OCI-LY3 (cell line): ENCODE measurements around the gene DST.

Experiments used
- H2AFZ ChIP-seq: fragments of 200-600, 300-600 bp; shearing (Covaris generic); 2 replicates; pipeline ENCODE4 v1.6.0; 2014; ENCODE audit warnings: antibody characterized with exemption, low read depth, low read length
- H3K27ac ChIP-seq: fragments of 200-600, 300-600 bp; sonication (generic); 2 replicates; pipeline ENCODE4 v1.5.1; 2014; ENCODE audit warnings: mild to moderate bottlenecking, low read length, moderate library complexity, mixed read lengths
- H3K27me3 ChIP-seq: fragments of 200-600, 300-600 bp; sonication (generic); 2 replicates; pipeline ENCODE4 v1.6.1; 2014; ENCODE audit warnings: low read depth, low read length, mixed read lengths
- H3K36me3 ChIP-seq: fragments of 200-600, 300-600 bp; sonication (generic); replicated peaks from 2 replicates; pipeline ENCODE3; 2014; ENCODE audit warnings: low read depth, low read length, mixed read lengths
- H3K4me1 ChIP-seq: fragments of 300-600, 200-600 bp; sonication (generic); 2 replicates; pipeline ENCODE4 v1.6.1; 2014; ENCODE audit warnings: low read length, mixed read lengths
- H3K4me2 ChIP-seq: fragments of 200-600, 300-600 bp; sonication (generic); 2 replicates; pipeline ENCODE4 v1.6.1; 2014; ENCODE audit warnings: low read length, mixed read lengths
- H3K4me3 ChIP-seq: fragments of 300-600, 200-600 bp; sonication (generic); 2 replicates; pipeline ENCODE4 v1.5.1; 2014; ENCODE audit warnings: antibody characterized with exemption, mild to moderate bottlenecking, low read length, moderate library complexity
- H3K79me2 ChIP-seq: fragments of 300-600, 200-600 bp; shearing (Covaris generic); 2 replicates; pipeline ENCODE4 v1.6.1; 2014; ENCODE audit warnings: mild to moderate bottlenecking, low read length, mixed read lengths
- H3K9ac ChIP-seq: fragments of 300-600, 200-600 bp; shearing (Covaris generic); 2 replicates; pipeline ENCODE4 v1.6.0; 2014; ENCODE audit warnings: mild to moderate bottlenecking, low read length, moderate library complexity
- H3K9me3 ChIP-seq: fragments of 200-600, 300-600 bp; shearing (Covaris generic); 2 replicates; pipeline ENCODE4 v1.6.1; 2014; ENCODE audit warnings: low read length, mixed read lengths; ENCODE audit not compliant: insufficient read depth
- H4K20me1 ChIP-seq: fragments of 200-600, 300-600 bp; sonication (generic); 2 replicates; pipeline ENCODE4 v1.6.1; 2016; ENCODE audit warnings: low read length, mixed read lengths; ENCODE audit not compliant: insufficient read depth
- EZH2phosphoT487 ChIP-seq: fragments of 200-600 bp; shearing (Covaris generic); IDR thresholded peaks from 2 replicates; pipeline ENCODE4 v1.6.1; 2018; ENCODE audit warnings: antibody characterized with exemption, mixed run types, low read depth
- TF ChIP-seq, protein P1 (sequence below): fragments of 200-600, 300-600 bp; sonication (generic); IDR thresholded peaks from 2 replicates; pipeline ENCODE4 v1.5.1; 2014; ENCODE audit warnings: antibody characterized with exemption, low read length, low read depth

Gene DST

DNA sequence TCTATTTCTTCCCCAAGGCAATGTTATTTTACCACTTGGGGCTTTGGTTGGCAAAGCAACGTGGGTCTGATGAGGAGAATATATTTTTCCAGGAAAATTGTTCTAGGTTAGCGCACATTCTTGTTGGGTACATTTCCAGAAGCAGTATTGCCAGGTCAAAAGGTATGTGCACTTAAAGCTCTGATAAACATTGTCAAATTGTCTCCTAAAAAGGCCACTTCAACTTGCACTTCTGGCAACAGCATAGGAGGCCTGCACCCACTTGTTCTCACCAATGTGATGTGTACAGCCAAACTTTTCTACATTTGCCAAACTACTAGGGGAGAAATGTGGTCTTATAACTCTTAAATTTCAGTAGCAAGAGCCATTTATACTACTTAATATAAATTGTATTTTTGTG lies 197.8 kb downstream of the DST start:
- Histone ChIP-seq H4K20me1 (no peaks in the 10 kb centered on the region), H3K9ac (no peak overlapping the region), H3K79me2 (no peaks in the 10 kb centered on the region), H2AFZ (no peak overlapping the region), H3K9me3 (peaks cover 16% of the 10 kb centered on the region; the same call in 1 of the 2 replicates), H3K36me3 (peaks cover 30% of the 10 kb centered on the region), H3K27me3 (no peaks in the 10 kb centered on the region), H3K4me1 (peaks cover 24% of the 10 kb centered on the region), H3K4me2 (no peak overlapping the region), H3K27ac (no peak overlapping the region), H3K4me3 (no peak overlapping the region)
- TF ChIP-seq, protein P1, sequence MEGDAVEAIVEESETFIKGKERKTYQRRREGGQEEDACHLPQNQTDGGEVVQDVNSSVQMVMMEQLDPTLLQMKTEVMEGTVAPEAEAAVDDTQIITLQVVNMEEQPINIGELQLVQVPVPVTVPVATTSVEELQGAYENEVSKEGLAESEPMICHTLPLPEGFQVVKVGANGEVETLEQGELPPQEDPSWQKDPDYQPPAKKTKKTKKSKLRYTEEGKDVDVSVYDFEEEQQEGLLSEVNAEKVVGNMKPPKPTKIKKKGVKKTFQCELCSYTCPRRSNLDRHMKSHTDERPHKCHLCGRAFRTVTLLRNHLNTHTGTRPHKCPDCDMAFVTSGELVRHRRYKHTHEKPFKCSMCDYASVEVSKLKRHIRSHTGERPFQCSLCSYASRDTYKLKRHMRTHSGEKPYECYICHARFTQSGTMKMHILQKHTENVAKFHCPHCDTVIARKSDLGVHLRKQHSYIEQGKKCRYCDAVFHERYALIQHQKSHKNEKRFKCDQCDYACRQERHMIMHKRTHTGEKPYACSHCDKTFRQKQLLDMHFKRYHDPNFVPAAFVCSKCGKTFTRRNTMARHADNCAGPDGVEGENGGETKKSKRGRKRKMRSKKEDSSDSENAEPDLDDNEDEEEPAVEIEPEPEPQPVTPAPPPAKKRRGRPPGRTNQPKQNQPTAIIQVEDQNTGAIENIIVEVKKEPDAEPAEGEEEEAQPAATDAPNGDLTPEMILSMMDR: no peak

DNA sequence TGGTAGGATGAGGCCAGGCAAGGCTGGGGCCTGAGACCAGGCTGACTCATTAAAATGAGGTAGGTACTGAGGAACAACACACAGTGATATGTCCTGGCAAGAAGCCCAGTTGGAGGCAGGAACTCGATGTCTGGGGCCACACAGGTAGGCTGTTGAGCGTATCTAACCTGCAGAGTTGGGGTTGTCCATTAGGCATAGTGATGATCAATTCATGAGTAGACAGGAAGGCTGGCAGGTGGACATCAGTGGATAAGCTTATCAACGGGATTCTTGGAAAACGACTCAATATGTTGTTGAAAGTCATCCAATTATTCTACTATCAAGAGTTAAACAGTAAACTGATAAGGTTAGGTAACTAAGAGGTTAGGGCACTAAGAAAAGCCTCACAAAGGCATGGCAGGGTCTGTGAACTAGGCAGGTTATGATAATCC lies 202.1 kb downstream of the DST start:
- Histone ChIP-seq H2AFZ (no peak overlapping the region), H4K20me1 (no peaks in the 10 kb centered on the region), H3K4me2 (no peak overlapping the region), H3K9ac (no peak overlapping the region), H3K36me3 (peaks cover 37% of the 10 kb centered on the region), H3K4me1 (peaks cover 26% of the 10 kb centered on the region), H3K79me2 (no peaks in the 10 kb centered on the region), H3K9me3 (peaks cover 23% of the 10 kb centered on the region), H3K27me3 (no peaks in the 10 kb centered on the region), H3K27ac (no peak overlapping the region), H3K4me3 (no peak overlapping the region)
- TF ChIP-seq, protein P1: no peak
- no peak for TF ChIP-seq EZH2phosphoT487

DNA sequence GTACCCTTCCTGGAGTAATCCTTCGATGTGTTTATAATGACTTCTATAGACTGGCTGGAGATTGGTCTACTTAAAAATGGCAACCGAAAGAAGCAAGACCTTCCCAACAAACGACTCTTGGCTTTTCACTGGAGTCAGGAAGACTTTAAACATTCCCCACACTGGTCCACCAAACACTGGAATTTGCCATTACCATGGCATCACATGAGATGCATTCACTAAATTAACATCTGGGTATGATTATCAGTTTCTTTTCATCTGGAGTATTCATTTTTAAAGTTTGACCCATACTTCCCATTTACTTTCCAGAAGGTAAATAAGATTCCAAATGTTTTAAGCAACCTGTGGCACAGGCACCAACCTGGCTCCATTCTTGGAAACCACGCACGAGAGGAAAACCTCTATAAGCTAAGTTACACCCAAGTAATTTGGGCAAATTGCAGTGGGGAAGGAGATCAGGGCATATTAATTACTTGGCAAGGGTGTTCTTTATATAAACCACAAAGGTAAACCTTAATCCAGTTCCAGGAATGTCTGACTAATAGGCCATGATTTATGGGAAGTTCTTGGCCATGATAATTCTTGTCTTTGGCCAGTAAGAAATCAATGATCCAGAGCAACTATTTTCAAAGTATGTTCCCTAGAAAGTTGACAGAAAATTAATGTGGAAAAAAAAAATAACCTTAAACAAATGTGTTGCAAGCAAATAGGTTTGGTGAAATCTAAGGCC lies 205.4 kb downstream of the DST start:
- Histone ChIP-seq H3K79me2 (no peaks in the 10 kb centered on the region), H3K9ac (no peak overlapping the region), H3K27ac (no peak overlapping the region), H3K9me3 (peaks cover 19% of the 10 kb centered on the region), H2AFZ (no peak overlapping the region), H4K20me1 (no peaks in the 10 kb centered on the region), H3K27me3 (no peaks in the 10 kb centered on the region), H3K4me3 (no peak overlapping the region), H3K4me2 (no peak overlapping the region), H3K4me1 (peaks cover 9% of the 10 kb centered on the region), H3K36me3 (peaks cover 27% of the 10 kb centered on the region)
- TF ChIP-seq, protein P1: no peak
- no peak for TF ChIP-seq EZH2phosphoT487

DNA sequence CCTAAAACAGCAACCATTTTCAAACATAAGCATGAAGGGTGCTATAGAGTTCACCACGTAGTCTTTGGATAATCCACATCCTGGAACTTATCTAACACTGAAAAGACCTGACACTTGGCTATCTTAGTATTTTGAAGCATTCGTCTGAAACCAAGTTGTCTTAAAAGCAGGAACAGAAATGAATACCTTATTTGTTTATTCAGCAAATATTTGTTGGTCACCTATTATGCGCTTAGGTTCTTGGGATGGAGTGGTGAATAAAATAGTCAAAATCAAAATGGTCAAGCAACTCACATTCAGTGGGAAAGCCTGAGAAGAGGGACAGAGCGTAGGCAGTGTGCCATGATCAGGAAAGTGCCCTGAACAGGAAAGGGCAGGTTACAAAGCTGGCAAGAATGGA lies 206.9 kb downstream of the DST start:
- TF ChIP-seq EZH2phosphoT487: no peak
- TF ChIP-seq, protein P1: no peak
- Histone ChIP-seq H3K4me1 (peaks cover 4% of the 10 kb centered on the region), H3K9me3 (peaks cover 16% of the 10 kb centered on the region), H3K27ac (no peak overlapping the region), H3K4me3 (no peak overlapping the region), H3K9ac (no peak overlapping the region), H3K79me2 (no peaks in the 10 kb centered on the region), H2AFZ (no peak overlapping the region), H3K4me2 (no peak overlapping the region), H4K20me1 (no peaks in the 10 kb centered on the region), H3K27me3 (no peaks in the 10 kb centered on the region), H3K36me3 (peaks cover 13% of the 10 kb centered on the region)
